Activated CD4-positive, alpha-beta memory T cell treated with anti-CD3 and anti-CD28 coated beads, Interleukin-2, amount 10 ng/mL, durations not matched to agents 7 days and 5 days (primary cell): Measurements from ENCODE around the gene PAGE4. TPM values are rescaled to one million over a fixed set of nuclear protein-coding genes. Genes with fewer than 3 reads are reported as not detected.

Experiments used
- CTCF ChIA-PET: fragments of 350-600 bp; sonication (Branson Sonifier 250); formaldehyde crosslinking; loops from one replicate; lab custom pipeline; 2021; ENCODE audit warnings: antibody characterized with exemption, inconsistent platforms; lab: Charles Lee
- POLR2A ChIA-PET: fragments of 350-600 bp; sonication (Branson Sonifier 250); formaldehyde crosslinking; loops from one replicate; lab custom pipeline; 2021; ENCODE audit warnings: antibody characterized with exemption; lab: Charles Lee
- DNase-seq: peaks from one replicate; pipeline ENCODE4 v3.0.0-alpha.2; 2020
- H3K27ac Mint-ChIP-seq: one replicate; pipeline ENCODE4 v1.8.0; 2021; ENCODE audit warnings: mild to moderate bottlenecking, mixed read lengths
- H3K27me3 Mint-ChIP-seq: one replicate; pipeline ENCODE4 v1.8.0; 2021; ENCODE audit warnings: mixed read lengths
- H3K36me3 Mint-ChIP-seq: one replicate; pipeline ENCODE4 v1.8.0; 2021; ENCODE audit warnings: low read depth, mixed read lengths
- H3K4me1 Mint-ChIP-seq: one replicate; pipeline ENCODE4 v1.8.0; 2021; ENCODE audit warnings: mixed read lengths
- H3K4me3 Mint-ChIP-seq: one replicate; pipeline ENCODE4 v1.8.0; 2021; ENCODE audit warnings: mild to moderate bottlenecking, mixed read lengths
- H3K9me3 Mint-ChIP-seq: one replicate; pipeline ENCODE4 v1.8.0; 2021; ENCODE audit warnings: mixed read lengths
- total RNA-seq, 2 experiments: library from RNA; stranded (reverse); gene quantifications; one replicate each; pipeline ENCODE4 v1.2.3, GENCODE V29; 2021

The PAGE4 gene
- total RNA-seq, 2 experiments from 2014 or later: not detected

DNA sequence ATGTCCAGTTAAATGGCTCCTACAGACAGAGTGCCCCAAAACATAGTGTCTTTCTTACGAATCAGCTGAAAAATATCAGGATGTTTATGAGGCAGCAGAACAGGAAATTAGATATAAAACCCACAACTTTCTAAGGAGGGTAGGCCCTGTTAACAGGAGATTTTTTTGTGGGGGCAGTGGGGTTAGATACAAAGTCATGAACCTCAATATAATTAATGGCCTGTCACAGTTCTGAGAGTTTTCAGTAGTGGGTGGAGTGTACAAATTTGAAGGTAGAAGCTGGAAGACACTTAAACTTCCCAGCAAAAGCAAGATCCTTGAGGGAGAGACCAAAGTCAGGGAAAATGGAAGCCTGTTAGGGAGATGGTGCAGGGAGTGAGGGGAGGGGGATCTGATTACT lies 17.4 kb downstream of the PAGE4 start:
- ChIA-PET POLR2A (no interaction called here), CTCF (interaction anchor here (1.9 kb wide), 1 partner anchor 33 kb away, joined by 5 read pairs; the partner anchor contains the start of gene USP27X)
- DNase-seq: no peak
- Mint-ChIP-seq H3K9me3 (no peaks in the 10 kb centered on the region), H3K27ac (no peak overlapping the region), H3K27me3 (peaks cover 3% of the 10 kb centered on the region), H3K4me1 (no peaks in the 10 kb centered on the region), H3K4me3 (no peak overlapping the region), H3K36me3 (no peaks in the 10 kb centered on the region)

DNA sequence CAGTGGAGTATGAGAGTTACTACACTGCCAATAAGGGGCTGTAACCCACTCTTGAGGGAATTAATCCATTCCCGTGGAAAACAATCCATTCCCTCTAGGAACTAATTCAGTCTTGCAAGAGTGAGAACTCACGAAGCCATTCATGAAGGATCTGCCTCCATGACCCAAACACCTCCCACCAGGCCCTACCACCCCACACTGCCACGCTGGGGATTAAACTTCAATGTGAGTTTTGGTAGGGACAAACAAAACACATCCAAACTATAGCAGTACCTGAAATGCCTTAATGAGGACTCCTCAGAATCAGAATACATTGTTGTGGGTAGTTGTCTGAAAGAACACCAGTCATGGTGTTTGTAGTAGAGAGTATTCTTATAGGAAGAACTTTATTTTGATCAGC lies 19.2 kb downstream of the PAGE4 start:
- Mint-ChIP-seq H3K4me3 (no peak overlapping the region), H3K4me1 (no peaks in the 10 kb centered on the region), H3K36me3 (no peaks in the 10 kb centered on the region), H3K27ac (no peak overlapping the region), H3K27me3 (peaks cover 3% of the 10 kb centered on the region), H3K9me3 (no peaks in the 10 kb centered on the region)
- no peak for DNase-seq
- ChIA-PET POLR2A (no interaction called here), CTCF (no interaction called here)

GRCh38 chrX:49850028-49850427 lies 20.9 kb downstream of the PAGE4 start:
- Mint-ChIP-seq H3K4me3 (no peak overlapping the region), H3K36me3 (no peaks in the 10 kb centered on the region), H3K27ac (no peak overlapping the region), H3K27me3 (peaks cover 3% of the 10 kb centered on the region), H3K4me1 (no peaks in the 10 kb centered on the region), H3K9me3 (no peaks in the 10 kb centered on the region)
- DNase-seq: no peak
- ChIA-PET POLR2A (no interaction called here), CTCF (no interaction called here)

- ChIA-PET POLR2A (no interaction called here), CTCF (no interaction called here)
- H3K27me3 Mint-ChIP-seq: peaks cover 3% of the 10 kb centered on the region
- no peak overlapping the region for H3K27ac Mint-ChIP-seq
- no peak overlapping the region for H3K4me3 Mint-ChIP-seq
- no peak for DNase-seq
- no peaks in the 10 kb centered on the region for H3K4me1 Mint-ChIP-seq
- H3K9me3 Mint-ChIP-seq: no peaks in the 10 kb centered on the region
- no peaks in the 10 kb centered on the region for H3K36me3 Mint-ChIP-seq
Observed at GRCh38 chrX:49853661-49854060, 24.6 kb downstream of the PAGE4 start.

GRCh38 chrX:49856819-49857218 lies 27.7 kb downstream of the PAGE4 start:
- CTCF ChIA-PET: no interaction called here
- no peaks in the 10 kb centered on the region for H3K9me3 Mint-ChIP-seq

DNA sequence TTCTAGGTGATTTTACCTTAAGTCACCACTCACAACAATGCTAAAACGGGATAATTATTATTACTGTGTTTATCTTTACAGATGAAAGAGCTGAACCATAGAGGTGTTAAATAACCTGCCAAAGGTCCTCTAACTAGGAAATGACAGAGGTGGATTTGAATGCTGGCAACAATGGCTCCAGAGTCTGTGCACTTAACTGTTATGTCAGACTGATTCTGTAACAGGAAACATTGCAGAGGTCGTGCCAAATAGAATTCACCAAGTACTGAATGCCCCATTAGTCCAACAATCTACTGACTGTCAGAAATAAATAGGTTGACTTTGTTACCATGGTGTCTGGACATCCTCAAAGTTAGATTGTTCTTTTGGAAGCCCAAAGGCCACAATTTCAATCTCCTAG lies 29.2 kb downstream of the PAGE4 start:
- Mint-ChIP-seq H3K4me1 (no peaks in the 10 kb centered on the region), H3K27ac (no peak overlapping the region), H3K9me3 (no peaks in the 10 kb centered on the region), H3K27me3 (peaks cover 2% of the 10 kb centered on the region), H3K4me3 (no peak overlapping the region), H3K36me3 (no peaks in the 10 kb centered on the region)
- ChIA-PET POLR2A (no interaction called here), CTCF (no interaction called here)
- DNase-seq: no peak

More at GRCh38 chrX:49856819-49857218, 27.7 kb downstream of the PAGE4 start:
- no peaks in the 10 kb centered on the region for H3K36me3 Mint-ChIP-seq
- no peak overlapping the region for H3K27ac Mint-ChIP-seq
- H3K4me1 Mint-ChIP-seq: no peaks in the 10 kb centered on the region
- POLR2A ChIA-PET: no interaction called here
- DNase-seq: no peak
- peaks cover 2% of the 10 kb centered on the region for H3K27me3 Mint-ChIP-seq
- H3K4me3 Mint-ChIP-seq: no peak overlapping the region

DNA sequence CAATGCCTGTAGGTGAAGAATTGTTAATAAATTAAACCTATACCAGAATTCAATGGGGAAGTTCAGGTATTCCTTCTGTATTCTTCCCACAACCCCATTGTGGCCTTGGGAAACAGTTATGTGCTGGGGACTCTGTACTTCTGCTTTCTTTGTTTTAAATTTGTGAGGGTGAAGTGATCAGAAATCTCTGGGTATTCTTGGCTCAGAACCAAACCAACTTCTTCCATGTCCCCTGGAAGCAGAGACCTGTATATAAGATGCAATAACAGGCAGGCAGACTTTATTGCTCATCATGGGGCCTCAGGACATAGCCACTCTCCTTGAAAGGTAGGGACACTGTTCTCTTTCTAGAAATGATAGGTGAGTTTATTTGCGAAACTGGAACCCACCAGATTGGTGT lies 30.4 kb downstream of the PAGE4 start:
- peaks cover 2% of the 10 kb centered on the region for H3K27me3 Mint-ChIP-seq
- H3K36me3 Mint-ChIP-seq: no peaks in the 10 kb centered on the region
- POLR2A ChIA-PET: no interaction called here
- DNase-seq: no peak
- no peak overlapping the region for H3K4me3 Mint-ChIP-seq
- CTCF ChIA-PET: no interaction called here
- no peaks in the 10 kb centered on the region for H3K9me3 Mint-ChIP-seq
- H3K4me1 Mint-ChIP-seq: no peaks in the 10 kb centered on the region
- no peak overlapping the region for H3K27ac Mint-ChIP-seq

- CTCF ChIA-PET: no interaction called here
- no peak overlapping the region for H3K4me3 Mint-ChIP-seq
- no peak for DNase-seq
- H3K27me3 Mint-ChIP-seq: peaks cover 2% of the 10 kb centered on the region
- H3K9me3 Mint-ChIP-seq: no peaks in the 10 kb centered on the region
- H3K36me3 Mint-ChIP-seq: no peaks in the 10 kb centered on the region
- H3K4me1 Mint-ChIP-seq: no peaks in the 10 kb centered on the region
- POLR2A ChIA-PET: no interaction called here
- H3K27ac Mint-ChIP-seq: no peak overlapping the region
Observed at GRCh38 chrX:49860867-49861535, 31.9 kb downstream of the PAGE4 start.

GRCh38 chrX:49862093-49862492 lies 33.0 kb downstream of the PAGE4 start:
- DNase-seq: no peak
- ChIA-PET CTCF (no interaction called here), POLR2A (no interaction called here)
- Mint-ChIP-seq H3K36me3 (no peaks in the 10 kb centered on the region), H3K27ac (no peak overlapping the region), H3K4me1 (no peaks in the 10 kb centered on the region), H3K27me3 (peaks cover 4% of the 10 kb centered on the region), H3K9me3 (no peaks in the 10 kb centered on the region), H3K4me3 (no peak overlapping the region)

DNA sequence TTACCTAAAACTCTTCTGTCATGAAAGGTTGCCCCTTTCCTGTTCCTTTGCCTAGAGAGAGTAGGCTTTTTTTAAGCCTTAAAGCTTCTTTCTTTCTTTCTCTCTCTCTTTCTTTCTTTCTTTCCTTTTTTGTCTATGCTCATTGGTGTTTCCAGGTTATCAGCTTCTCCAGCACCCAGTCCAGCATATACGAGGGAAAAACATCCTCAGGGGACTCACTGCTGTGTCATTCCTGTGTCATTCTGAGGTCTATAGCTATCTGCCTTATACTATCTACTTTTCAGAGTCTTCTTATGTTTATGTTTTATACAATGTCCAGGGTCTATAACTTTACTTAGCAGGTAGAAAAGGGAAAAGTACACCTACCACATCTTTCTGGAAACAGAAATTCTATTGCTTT lies 39.6 kb downstream of the PAGE4 start:
- H3K4me3 Mint-ChIP-seq: no peak overlapping the region
- no peaks in the 10 kb centered on the region for H3K4me1 Mint-ChIP-seq
- ChIA-PET CTCF (no interaction called here), POLR2A (no interaction called here)
- H3K27me3 Mint-ChIP-seq: peaks cover 15% of the 10 kb centered on the region
- H3K9me3 Mint-ChIP-seq: no peaks in the 10 kb centered on the region
- no peak overlapping the region for H3K27ac Mint-ChIP-seq
- DNase-seq: no peak
- no peaks in the 10 kb centered on the region for H3K36me3 Mint-ChIP-seq

DNA sequence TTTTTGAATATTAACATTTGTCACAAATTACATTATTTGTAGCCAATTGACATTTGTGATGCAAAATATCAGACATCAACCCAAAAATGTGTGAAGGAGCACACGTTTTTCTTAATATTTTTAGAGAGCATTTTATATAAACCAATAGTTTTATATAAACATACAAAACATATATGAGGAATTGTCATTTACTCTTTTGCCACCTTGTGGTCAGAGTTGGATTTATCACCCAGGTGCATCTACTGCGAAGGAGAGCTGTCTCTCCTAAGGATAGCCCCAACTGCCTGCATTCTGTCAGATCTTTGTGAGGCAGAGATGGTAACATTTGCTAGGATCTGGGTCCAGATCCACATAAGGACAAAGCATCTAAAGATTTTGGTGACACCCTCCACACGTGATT lies 47.6 kb downstream of the PAGE4 start:
- H3K4me3 Mint-ChIP-seq: no peak overlapping the region

GRCh38 chrX:49877397-49878101 lies 48.4 kb downstream of the PAGE4 start:
- H3K27ac Mint-ChIP-seq: no peak overlapping the region
- no peaks in the 10 kb centered on the region for H3K9me3 Mint-ChIP-seq
- peaks cover 18% of the 10 kb centered on the region for H3K4me1 Mint-ChIP-seq
- DNase-seq: no peak
- peaks cover 2% of the 10 kb centered on the region for H3K27me3 Mint-ChIP-seq
- POLR2A ChIA-PET: no interaction called here
- H3K4me3 Mint-ChIP-seq: no peak overlapping the region
- H3K36me3 Mint-ChIP-seq: no peaks in the 10 kb centered on the region
- CTCF ChIA-PET: interaction anchor here (1.0 to 2.6 kb wide), 3 partner anchors 41 to 1804 kb away, joined by 3 to 6 read pairs (median 4); no protein-coding TSS in a partner anchor

More for the DNA sequence above, 47.6 kb downstream of the PAGE4 start:
- ChIA-PET CTCF (interaction anchor here (0.8 to 1.3 kb wide), 3 partner anchors 36 to 1803 kb away, joined by 3 to 4 read pairs (median 3); no protein-coding TSS in a partner anchor), POLR2A (no interaction called here)
- Mint-ChIP-seq H3K27ac (no peak overlapping the region), H3K27me3 (peaks cover 2% of the 10 kb centered on the region), H3K4me1 (peaks cover 18% of the 10 kb centered on the region), H3K9me3 (no peaks in the 10 kb centered on the region), H3K36me3 (no peaks in the 10 kb centered on the region)
- DNase-seq: peak; percentile 18

DNA sequence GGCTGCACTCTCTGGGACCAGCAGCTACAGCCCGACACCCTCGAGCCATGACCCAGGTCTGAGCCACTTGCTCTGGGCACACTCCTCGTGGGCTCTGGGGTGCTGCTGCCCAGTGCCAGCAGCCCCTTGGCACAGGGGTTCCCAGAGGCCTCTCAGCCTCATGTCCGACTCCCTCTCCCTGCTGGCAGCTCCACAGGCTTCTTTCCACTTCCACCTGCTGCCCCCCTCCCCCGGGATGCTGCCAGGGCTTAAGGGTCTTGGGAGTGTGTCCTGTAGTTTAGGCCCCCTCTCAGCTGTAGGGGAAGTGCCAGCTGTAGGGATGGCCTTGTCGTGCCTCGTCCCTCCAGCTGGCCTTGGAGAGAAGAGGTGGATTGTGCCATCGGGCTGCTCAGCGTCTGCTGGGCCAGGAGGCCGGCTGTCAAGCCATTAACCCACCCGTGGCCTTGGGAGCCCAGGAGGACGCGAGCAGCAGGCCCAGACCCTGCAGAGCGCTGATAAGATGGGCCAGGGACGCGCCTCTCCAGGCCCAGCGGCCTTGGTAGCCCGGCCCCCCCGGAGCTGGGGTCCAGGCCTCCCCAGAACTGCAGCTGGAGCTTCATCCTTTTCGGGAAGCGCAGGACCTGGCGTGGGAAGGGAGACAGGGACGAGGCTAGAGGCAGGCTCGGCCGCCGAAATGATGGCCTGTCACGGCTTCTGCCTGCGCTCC lies 49.2 kb downstream of the PAGE4 start:
- DNase-seq: no peak
- H3K4me3 Mint-ChIP-seq: peak overlapping the region; percentile 74
- H3K36me3 Mint-ChIP-seq: no peaks in the 10 kb centered on the region
- no peak overlapping the region for H3K27ac Mint-ChIP-seq
- H3K4me1 Mint-ChIP-seq: peaks cover 18% of the 10 kb centered on the region
- peaks cover 2% of the 10 kb centered on the region for H3K27me3 Mint-ChIP-seq
- CTCF ChIA-PET: interaction anchor here (2.5 to 2.6 kb wide), 2 partner anchors 41 to 43 kb away, joined by 6 to 17 read pairs; partner anchors contain the start of gene CLCN5
- H3K9me3 Mint-ChIP-seq: no peaks in the 10 kb centered on the region
- POLR2A ChIA-PET: no interaction called here
